HG03025 (cell line): Measurements from ENCODE around the gene ADAMTSL1.

Experiments used
- ATAC-seq: cut with Tn5 transposase; IDR thresholded peaks from one replicate; pipeline ENCODE4 v1.9.1; 2021; ENCODE audit warnings: mild to moderate bottlenecking, moderate library complexity; ENCODE audit not compliant: unreplicated experiment, low FRiP score

Gene ADAMTSL1

GRCh38 chr9:18636781-18637180 lies 162.8 kb downstream of the ADAMTSL1 start:
- ATAC-seq = no peak

DNA sequence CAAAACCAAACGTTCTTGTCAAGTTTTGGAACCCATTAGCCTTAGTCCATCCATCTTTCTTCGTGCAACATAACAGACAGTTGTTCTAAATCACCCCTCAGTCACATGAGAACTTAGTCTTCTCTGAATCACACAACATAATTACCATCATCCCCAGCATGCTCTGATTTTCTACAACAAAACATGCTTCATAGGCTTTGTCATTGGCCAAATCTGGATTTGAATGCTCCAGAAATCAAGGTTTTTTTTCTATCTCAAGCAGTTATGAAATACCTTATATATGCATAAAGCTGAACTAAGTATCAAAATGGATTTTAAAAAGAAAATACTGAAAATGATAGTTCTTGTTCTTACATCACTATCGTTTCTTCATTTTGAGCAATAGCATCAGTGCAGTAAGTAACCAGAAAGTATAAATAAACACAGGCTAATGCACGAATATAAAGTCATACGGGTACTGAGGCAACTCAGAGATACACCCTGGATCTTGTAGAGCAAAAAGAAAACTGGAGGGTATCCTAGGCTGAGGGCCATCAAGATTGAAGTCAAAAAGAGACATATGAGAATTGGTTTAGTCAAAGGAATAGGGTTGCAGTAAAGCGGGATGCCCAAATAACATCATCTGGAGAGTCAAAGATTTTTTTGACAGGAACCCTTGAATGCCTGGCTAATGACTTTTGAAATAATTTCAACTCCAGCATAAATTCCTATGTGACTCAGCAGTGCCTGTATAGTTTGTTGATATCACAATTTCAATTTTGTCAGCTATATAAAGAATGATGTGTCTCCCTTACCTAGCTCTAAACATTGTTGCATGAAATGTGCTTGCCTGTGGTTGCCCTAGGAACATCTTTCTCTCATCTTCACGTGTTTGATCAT lies 164.7 kb downstream of the ADAMTSL1 start:
- no peak for ATAC-seq

GRCh38 chr9:18639911-18640310 lies 166.0 kb downstream of the ADAMTSL1 start:
- ATAC-seq = no peak

DNA sequence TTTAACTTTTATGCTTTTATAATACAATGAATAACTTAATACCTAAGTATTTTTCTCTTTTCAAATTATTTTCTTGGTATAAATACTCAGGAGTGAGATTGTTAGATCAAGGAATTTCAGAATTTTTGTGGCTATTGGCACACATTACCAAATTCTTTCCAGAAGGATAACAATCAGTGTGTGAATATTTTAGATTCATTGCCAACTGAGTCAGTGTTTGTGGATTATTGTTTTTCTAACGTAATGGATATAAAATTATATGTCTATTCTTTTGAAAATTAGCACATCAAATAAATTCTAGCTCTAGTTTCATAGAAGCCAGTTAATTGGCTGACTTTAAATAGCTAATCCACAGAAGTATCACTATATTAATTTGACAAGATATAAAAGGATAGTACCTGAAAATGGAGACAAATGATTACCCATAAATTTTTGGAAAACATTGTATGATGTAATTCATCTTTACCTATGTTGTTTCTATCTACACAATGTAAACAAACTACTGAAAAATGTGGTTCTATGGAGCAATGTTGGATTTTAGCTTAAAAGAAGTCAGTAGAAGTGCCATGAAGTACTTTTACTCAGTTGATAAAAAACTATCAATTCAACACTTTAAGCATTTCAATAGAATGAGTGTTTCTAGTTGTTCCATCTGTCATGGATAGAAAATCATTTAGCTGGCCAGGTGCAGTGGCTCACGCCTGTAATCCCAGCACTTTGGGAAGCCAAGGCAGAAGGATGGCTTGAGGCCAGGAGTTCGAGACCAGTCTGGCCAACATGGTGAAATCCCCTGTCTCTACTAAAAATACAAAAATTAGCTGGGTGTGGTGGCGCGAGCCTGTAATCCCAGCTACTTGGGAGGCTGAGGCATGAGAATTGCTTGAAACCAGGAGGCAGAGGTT lies 185.1 kb downstream of the ADAMTSL1 start:
- no peak for ATAC-seq

GRCh38 chr9:18660001-18660400 lies 186.0 kb downstream of the ADAMTSL1 start:
- no peak for ATAC-seq

- no peak for ATAC-seq
Measured at GRCh38 chr9:18662320-18662719, 188.4 kb downstream of the ADAMTSL1 start.

GRCh38 chr9:18665947-18666346 lies 192.0 kb downstream of the ADAMTSL1 start:
- ATAC-seq = no peak

DNA sequence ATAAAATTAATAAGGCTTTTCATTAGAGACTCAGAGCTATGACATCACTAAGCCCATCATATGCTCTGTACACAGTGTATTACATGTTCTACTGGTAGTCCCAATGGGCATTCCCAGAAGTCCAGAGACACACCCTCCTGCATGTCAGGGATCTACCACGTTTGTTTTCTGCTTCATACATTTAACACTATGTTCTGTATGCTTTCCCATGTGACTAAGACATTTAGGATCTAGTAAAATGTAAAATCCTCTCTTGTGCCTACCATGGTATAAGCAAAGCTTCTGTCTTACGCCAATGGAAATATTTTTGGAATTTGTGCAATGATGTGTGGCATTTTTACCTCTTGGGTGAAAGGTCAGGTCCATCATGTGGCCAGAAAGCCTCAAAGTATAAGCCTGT lies 192.4 kb downstream of the ADAMTSL1 start:
- ATAC-seq = no peak

DNA sequence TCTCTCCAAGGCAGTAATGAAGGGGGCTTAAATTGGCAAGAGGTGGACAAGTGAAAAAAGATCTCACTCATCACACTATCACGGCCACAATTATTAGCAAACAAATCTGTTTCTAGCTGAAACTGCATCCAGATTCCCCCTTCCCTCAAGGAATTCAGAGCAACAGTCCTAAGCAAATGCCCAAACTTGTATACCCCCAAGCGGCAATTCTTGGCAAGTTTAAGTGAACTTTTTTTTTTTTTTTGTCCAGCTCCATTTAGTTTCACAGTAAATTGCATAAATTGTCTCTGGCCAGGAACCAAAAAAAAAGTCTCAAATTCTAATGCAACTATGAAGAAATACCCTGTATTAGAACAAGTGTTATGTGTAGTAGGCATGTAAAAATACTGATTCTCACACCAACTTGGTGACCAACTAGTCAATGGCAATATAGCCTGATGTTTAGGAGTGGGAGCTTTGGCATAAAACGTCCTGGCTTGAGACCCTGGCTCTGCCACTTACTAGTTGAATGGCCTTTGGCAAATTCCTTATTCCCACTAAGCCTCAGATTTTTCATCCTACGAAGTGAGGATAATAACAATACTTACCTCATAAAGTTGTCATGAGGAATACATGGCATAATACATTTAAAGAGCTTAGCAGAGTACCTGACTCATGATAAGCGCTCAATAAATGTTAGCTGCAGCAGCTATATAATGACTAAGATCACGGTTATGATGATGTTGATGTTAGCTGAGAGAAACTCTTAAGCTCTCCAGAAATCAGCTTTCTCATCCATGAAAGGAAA lies 193.2 kb downstream of the ADAMTSL1 start:
- ATAC-seq = no peak

DNA sequence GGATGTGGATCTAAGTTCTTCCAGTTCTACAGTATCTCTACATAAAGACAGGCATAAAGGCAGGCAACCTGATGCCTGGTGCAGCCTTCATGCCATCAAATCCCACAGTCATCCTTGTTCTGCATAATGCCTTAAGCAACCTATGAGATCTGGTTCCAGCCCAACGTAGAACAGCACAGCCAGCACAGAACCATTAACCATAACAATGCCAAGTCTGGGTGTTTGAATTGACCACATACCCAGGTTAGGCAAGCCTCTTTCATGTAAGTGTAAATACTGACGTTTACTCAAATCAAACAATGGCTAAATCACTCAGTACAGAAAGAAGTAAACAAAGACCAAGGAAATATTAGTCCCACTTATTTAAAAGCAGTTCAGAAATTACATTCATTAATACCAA lies 195.0 kb downstream of the ADAMTSL1 start:
- ATAC-seq = no peak

GRCh38 chr9:18672706-18673105 lies 198.8 kb downstream of the ADAMTSL1 start:
- no peak for ATAC-seq

GRCh38 chr9:18673179-18673578 lies 199.2 kb downstream of the ADAMTSL1 start:
- no peak for ATAC-seq

DNA sequence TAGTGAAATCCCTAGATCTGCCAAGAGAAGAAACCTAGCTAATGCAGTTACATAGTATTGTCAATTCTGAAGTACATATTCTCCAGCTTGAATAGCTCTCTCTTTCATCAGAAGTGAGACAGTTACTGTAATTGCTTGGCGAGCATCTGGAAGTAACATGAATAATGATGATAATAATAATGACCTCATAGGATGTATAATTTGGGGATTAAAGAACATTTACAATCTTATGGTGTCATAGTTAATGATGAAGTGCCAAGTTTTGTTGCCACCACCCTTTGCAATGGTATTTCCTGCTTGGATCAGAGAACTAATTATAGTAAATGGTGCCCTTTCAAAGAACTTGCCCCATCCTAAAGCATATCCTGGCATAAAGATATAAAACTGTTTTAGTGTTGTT lies 201.4 kb downstream of the ADAMTSL1 start:
- ATAC-seq = no peak

GRCh38 chr9:18675973-18676372 lies 202.0 kb downstream of the ADAMTSL1 start:
- no peak for ATAC-seq

- ATAC-seq = no peak
Measured at GRCh38 chr9:18676525-18676924, 202.6 kb downstream of the ADAMTSL1 start.

DNA sequence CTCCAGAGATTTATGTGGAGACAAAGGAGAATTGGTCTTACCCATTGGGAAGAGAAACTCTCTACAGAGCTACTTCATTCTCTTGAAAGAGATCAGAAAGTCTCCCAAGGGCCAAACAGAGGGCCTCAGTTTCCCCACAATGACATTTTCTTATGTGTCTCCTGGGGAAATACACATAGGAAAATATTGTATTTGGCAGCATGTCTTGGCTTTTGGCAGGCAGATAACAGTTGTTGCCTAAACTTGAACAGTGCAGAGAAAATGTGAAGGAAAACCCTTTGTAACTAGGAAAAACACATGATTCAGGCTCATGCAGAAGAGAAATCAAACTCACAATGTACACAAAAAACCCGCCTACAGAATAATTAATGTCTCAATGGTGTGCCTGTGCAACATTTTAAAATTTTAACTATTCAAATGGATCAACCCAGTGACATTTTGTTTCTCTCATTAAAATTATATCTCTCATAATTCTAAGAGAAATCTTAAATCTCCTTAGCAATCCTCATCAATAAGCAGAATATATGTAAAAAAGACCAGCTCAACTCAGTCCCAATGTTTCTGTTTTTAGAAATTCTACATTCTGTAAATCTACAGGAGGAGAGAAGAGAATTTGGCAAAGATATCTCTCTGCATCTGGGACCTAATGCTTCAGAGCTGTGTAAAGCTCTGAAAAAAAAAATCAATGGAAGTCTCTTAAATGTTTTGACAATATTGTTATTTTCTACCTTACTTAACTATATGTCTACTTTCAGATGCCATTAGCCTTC lies 205.1 kb downstream of the ADAMTSL1 start:
- no peak for ATAC-seq

DNA sequence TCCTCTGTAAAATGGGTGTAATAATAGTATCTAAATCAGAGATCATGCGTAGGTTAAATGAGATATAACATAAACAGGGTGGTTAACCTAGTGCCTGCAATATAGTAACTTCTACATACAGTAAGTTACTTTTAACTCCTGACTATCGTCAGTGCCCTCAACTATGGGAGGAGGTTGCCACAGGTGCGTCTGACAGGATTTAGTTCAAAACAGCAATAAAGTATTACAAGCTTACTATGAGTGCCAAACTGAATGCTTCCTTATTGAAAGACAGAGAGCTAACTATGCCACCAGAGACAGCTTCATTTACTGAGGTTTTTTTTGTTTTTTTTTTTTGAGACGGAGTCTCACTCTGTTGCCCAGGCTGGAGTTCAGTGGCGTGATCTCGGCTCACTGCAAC lies 209.0 kb downstream of the ADAMTSL1 start:
- no peak for ATAC-seq

DNA sequence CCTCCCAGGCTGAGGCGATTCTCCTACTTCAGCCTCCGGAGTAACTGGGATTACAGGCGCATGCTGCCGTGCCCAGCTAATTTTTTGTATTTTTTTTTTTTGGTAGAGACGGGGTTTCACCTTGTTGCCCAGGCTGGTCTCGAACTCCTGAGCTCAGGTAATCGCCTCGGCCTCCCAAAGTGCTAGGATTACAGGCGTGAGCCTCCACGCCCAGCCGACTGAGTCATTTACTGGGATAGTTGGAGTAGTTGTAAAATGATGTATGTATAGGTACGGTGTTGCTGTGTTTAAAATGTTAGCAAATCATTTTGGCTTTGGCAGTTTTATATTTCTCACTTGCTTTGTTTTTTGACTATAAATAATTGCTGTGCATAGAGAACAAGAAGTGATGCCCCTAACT lies 209.4 kb downstream of the ADAMTSL1 start:
- no peak for ATAC-seq

DNA sequence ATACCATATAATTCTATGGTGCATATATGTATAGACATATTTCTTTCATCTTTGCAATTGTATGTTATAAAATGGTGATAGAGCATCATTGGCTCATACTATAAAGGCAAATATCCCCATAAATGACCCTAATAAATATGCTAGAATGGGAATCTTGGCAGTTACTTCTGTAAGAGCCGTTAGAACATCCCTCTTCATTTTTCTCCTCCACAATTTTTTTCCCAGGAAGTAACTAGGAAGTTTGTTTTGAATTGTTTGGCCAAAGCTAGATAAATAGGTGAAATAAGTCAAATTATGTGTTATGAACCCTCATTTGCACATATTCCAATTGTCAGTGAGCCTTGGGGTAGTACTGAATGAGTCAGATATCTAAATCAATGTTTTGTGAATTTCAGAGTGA lies 209.9 kb downstream of the ADAMTSL1 start:
- no peak for ATAC-seq
